HUES48 (cell line): ENCODE results near the gene LINC00632.

Source experiments
- H3K27ac ChIP-seq: one replicate; pipeline ENCODE4 v1.7.0; 2013; ENCODE audit warnings: low read depth, low read length, inconsistent platforms
- H3K27me3 ChIP-seq: 2 replicates; pipeline ENCODE4 v1.6.1; 2013; ENCODE audit warnings: mild to moderate bottlenecking, low read length; ENCODE audit not compliant: control insufficient read depth, insufficient read depth
- H3K36me3 ChIP-seq: 2 replicates; pipeline ENCODE4 v1.6.1; 2013; ENCODE audit warnings: low read length; ENCODE audit not compliant: control insufficient read depth, insufficient read depth
- H3K4me1 ChIP-seq: 2 replicates; pipeline ENCODE4 v1.6.1; 2013; ENCODE audit warnings: mild to moderate bottlenecking, low read length; ENCODE audit not compliant: control insufficient read depth, insufficient read depth
- H3K4me3 ChIP-seq: 2 replicates; pipeline ENCODE4 v1.5.1; 2013; ENCODE audit warnings: mild to moderate bottlenecking, low read depth, low read length
- H3K9ac ChIP-seq: 2 replicates; pipeline ENCODE4 v1.6.1; 2013; ENCODE audit warnings: mild to moderate bottlenecking, low read depth, low read length, moderate library complexity
- H3K9me3 ChIP-seq: 2 replicates; pipeline ENCODE4 v1.6.1; 2013; ENCODE audit warnings: low read length; ENCODE audit not compliant: control insufficient read depth, insufficient read depth

Gene LINC00632

GRCh38 chrX:140713174-140713539, 3.6 kb downstream of the LINC00632 start:
- Histone ChIP-seq H3K27me3 (no peaks in the 10 kb centered on the region), H3K4me3 (0 out of 2 replicates have a peak overlapping the region, but pooled peaks have one; percentile 32), H3K4me1 (peaks cover 27% of the 10 kb centered on the region), H3K9me3 (no peaks in the 10 kb centered on the region), H3K36me3 (no peaks in the 10 kb centered on the region), H3K9ac (no peak overlapping the region), H3K27ac (peak overlapping the region; percentile 31)

DNA sequence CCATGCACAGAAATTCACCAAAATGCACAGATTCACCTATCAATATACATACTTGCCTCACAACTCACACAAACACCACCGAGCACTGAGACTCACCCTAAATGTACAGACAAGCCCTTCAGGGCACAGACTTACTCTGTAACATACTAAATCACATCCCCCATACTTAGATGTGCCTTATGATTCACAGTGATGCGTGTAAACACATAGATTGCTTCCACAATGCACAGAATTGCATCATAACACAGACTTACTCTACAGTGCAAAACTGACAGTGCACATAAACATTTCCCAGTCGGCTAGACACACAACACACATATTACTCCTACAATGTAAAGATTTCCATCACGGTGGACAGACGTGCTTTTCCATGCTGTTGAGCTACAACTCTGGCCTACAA, 6.2 kb downstream of the LINC00632 start:
- no peaks in the 10 kb centered on the region for H3K9me3 ChIP-seq
- no peak overlapping the region for H3K27ac ChIP-seq
- H3K4me3 ChIP-seq: no peak overlapping the region
- no peak overlapping the region for H3K9ac ChIP-seq
- H3K4me1 ChIP-seq: peaks cover 16% of the 10 kb centered on the region
- H3K27me3 ChIP-seq: no peaks in the 10 kb centered on the region
- no peaks in the 10 kb centered on the region for H3K36me3 ChIP-seq

DNA sequence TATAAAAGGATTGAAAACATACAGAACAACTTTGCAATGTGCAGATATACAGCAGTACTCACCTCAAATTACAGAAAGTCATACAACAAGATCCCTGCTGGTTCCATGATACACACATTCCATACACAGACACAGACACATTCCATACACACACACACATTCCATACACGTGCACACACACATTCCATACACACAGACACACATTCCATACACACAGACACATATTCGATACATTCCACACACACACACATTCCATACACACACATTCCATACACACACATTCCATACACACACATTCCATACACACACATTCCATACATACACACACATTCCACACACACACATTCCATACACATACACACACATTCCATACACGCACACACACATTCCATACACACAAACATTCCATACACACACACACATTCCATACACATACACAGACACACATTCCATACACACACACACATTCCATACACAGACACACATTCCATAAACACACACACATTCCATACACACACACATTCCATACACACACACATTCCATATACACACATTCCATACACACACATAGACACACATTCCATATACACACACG, 13.7 kb downstream of the LINC00632 start:
- Histone ChIP-seq H3K9ac (no peak overlapping the region), H3K9me3 (peaks cover 15% of the 10 kb centered on the region; the same call in 1 of the 2 replicates), H3K36me3 (no peaks in the 10 kb centered on the region), H3K27me3 (no peaks in the 10 kb centered on the region), H3K27ac (no peak overlapping the region), H3K4me3 (no peak overlapping the region), H3K4me1 (no peaks in the 10 kb centered on the region)

DNA sequence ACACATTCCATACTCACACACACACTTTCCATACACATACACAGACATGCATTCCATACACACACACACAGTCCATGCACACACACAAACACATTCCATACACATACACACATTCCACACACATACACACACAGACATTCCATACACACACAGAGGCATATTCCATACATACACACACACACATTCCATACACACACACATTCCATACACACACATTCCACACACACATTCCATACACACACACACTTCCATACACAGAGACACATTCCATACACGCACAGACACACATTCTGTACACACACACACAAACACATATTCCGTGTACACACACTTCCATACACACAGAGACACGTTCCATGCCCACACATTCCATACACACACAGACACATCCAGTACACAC, 14.8 kb downstream of the LINC00632 start:
- H3K9ac ChIP-seq: no peak overlapping the region
- H3K9me3 ChIP-seq: peaks cover 15% of the 10 kb centered on the region; the same call in 1 of the 2 replicates
- H3K36me3 ChIP-seq: no peaks in the 10 kb centered on the region
- H3K27me3 ChIP-seq: no peaks in the 10 kb centered on the region
- no peak overlapping the region for H3K27ac ChIP-seq
- H3K4me3 ChIP-seq: no peak overlapping the region
- no peaks in the 10 kb centered on the region for H3K4me1 ChIP-seq

DNA sequence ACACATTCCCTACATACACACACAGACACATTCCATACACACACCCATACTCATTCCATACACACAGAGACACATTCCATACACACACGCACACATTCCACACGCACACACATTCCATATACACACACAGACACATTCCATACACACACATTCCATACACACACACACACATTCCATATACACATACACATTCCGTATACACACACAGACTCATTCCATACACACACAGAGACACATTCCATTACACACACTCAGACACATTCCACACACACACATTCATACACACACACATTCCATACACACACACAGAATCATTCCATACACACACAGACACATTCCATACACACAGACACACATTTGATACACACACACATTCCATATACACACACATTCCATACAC, 15.2 kb downstream of the LINC00632 start:
- no peak overlapping the region for H3K9ac ChIP-seq
- no peak overlapping the region for H3K27ac ChIP-seq
- H3K4me3 ChIP-seq: no peak overlapping the region
- peaks cover 15% of the 10 kb centered on the region; the same call in 1 of the 2 replicates for H3K9me3 ChIP-seq
- H3K36me3 ChIP-seq: no peaks in the 10 kb centered on the region
- no peaks in the 10 kb centered on the region for H3K27me3 ChIP-seq
- no peaks in the 10 kb centered on the region for H3K4me1 ChIP-seq

- Histone ChIP-seq H3K4me3 (no peak overlapping the region), H3K9me3 (peaks cover 15% of the 10 kb centered on the region; the same call in 1 of the 2 replicates), H3K9ac (no peak overlapping the region), H3K36me3 (no peaks in the 10 kb centered on the region), H3K4me1 (no peaks in the 10 kb centered on the region), H3K27ac (no peak overlapping the region), H3K27me3 (no peaks in the 10 kb centered on the region)
These were observed 15.9 kb downstream of the LINC00632 start for GRCh38 chrX:140725500-140725899.

- Histone ChIP-seq H3K9me3 (no peaks in the 10 kb centered on the region), H3K36me3 (no peaks in the 10 kb centered on the region), H3K4me1 (no peaks in the 10 kb centered on the region), H3K27me3 (no peaks in the 10 kb centered on the region), H3K27ac (no peak overlapping the region), H3K9ac (no peak overlapping the region), H3K4me3 (no peak overlapping the region)
These were observed 24.3 kb downstream of the LINC00632 start for GRCh38 chrX:140733766-140734342.

GRCh38 chrX:140744085-140744484, 34.5 kb downstream of the LINC00632 start:
- H3K36me3 ChIP-seq: no peaks in the 10 kb centered on the region
- no peaks in the 10 kb centered on the region; the same call in 1 of the 2 replicates for H3K4me1 ChIP-seq
- H3K9ac ChIP-seq: no peak overlapping the region
- H3K27me3 ChIP-seq: no peaks in the 10 kb centered on the region
- H3K27ac ChIP-seq: no peak overlapping the region
- H3K4me3 ChIP-seq: no peak overlapping the region
- H3K9me3 ChIP-seq: no peaks in the 10 kb centered on the region

- H3K27ac ChIP-seq: no peak overlapping the region
- no peaks in the 10 kb centered on the region for H3K9me3 ChIP-seq
- no peak overlapping the region for H3K9ac ChIP-seq
These were observed 47.4 kb downstream of the LINC00632 start for GRCh38 chrX:140756941-140757340.

DNA sequence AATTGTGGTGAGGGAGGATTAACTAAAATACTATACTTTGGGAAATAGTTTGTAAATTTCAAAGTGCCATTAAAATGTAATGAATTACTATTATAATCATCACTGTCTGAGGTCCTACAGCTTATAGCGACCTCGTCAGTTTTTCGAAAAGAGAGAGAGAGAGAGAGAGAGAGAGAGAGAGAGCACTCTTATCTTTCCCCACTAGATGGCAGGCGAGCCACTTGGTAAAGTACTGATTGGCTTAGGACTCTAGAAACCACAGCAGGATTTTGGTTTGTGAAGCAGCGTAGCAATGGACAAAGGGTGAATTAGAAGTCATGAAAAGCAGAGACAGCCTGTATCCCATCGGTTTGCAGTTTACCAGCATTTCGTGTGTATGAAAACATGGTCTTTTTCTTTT, 52.5 kb downstream of the LINC00632 start:
- Histone ChIP-seq H3K9ac (no peak overlapping the region), H3K9me3 (no peaks in the 10 kb centered on the region), H3K4me3 (no peak overlapping the region), H3K27me3 (peaks cover 21% of the 10 kb centered on the region), H3K4me1 (peaks cover 6% of the 10 kb centered on the region; the same call in 1 of the 2 replicates), H3K27ac (no peak overlapping the region), H3K36me3 (no peaks in the 10 kb centered on the region)

More at GRCh38 chrX:140756941-140757340, 47.4 kb downstream of the LINC00632 start:
- Histone ChIP-seq H3K4me3 (no peak overlapping the region), H3K27me3 (no peaks in the 10 kb centered on the region), H3K4me1 (no peaks in the 10 kb centered on the region), H3K36me3 (no peaks in the 10 kb centered on the region)

DNA sequence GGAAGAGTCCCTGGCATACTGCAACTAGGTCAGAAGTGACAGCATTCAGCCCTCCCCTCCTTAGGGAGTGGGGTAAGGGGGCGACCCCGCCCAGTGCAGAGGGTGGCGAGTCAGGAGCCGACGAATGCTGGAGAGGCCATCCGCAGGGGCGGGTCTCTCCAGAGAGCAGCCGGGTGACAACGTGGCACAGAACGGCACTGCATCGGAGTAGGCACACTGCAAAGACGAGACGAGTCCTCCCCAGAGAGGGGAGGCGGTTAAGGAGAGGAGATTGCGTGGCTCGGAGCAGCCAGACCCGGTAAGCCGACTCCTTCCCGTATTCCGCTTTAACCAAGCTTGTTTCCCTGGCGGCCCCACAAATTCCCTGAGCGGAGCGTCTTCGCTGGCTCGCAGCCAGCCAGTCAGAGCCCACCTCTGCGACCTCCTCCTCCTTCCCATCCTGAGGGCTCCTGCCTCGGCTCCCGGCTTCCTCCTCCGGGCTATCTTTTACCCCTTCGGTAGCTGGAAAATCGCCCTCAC, 54.9 kb downstream of the LINC00632 start:
- no peaks in the 10 kb centered on the region for H3K9me3 ChIP-seq
- no peaks in the 10 kb centered on the region for H3K36me3 ChIP-seq
- peak overlapping the region; percentile 77 for H3K4me3 ChIP-seq
- peaks cover 6% of the 10 kb centered on the region; the same call in 1 of the 2 replicates for H3K4me1 ChIP-seq
- H3K9ac ChIP-seq: peak overlapping the region; percentile 75
- H3K27me3 ChIP-seq: peaks cover 21% of the 10 kb centered on the region
- H3K27ac ChIP-seq: no peak overlapping the region
